VCaP (cell line): ENCODE results near the gene HMGN3.

Source experiments
- H3K27ac ChIP-seq: fragments of 450-650 bp; 2 replicates; pipeline ENCODE4 v1.5.1; 2017
- TF ChIP-seq, protein P1 (sequence below): fragments of 450-650 bp; conservative IDR thresholded peaks from 2 replicates; pipeline ENCODE4 v1.5.1; 2017; ENCODE audit warnings: mild to moderate bottlenecking, moderate library complexity

HMGN3 gene

DNA sequence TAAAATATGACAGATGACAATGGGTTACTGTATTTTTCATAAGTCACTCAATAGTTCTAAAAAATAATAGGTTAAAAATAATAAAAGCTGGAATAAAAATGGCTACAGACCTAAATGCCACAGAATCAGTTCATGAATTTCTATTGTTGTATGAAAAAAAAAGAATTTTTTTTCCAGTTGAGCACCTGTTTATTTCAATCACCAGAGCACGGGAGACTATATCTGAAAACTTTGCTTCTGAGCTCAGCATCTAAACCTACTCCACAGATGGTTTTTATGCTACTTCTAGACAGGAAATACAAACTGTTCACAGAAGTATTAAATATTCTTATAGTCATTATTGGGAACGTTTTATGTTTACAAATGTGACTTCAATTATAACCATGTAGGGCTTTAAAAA, 50.4 kb downstream of the HMGN3 start:
- no peak overlapping the region for H3K27ac ChIP-seq
- TF ChIP-seq, protein P1, sequence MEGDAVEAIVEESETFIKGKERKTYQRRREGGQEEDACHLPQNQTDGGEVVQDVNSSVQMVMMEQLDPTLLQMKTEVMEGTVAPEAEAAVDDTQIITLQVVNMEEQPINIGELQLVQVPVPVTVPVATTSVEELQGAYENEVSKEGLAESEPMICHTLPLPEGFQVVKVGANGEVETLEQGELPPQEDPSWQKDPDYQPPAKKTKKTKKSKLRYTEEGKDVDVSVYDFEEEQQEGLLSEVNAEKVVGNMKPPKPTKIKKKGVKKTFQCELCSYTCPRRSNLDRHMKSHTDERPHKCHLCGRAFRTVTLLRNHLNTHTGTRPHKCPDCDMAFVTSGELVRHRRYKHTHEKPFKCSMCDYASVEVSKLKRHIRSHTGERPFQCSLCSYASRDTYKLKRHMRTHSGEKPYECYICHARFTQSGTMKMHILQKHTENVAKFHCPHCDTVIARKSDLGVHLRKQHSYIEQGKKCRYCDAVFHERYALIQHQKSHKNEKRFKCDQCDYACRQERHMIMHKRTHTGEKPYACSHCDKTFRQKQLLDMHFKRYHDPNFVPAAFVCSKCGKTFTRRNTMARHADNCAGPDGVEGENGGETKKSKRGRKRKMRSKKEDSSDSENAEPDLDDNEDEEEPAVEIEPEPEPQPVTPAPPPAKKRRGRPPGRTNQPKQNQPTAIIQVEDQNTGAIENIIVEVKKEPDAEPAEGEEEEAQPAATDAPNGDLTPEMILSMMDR, result no peak

DNA sequence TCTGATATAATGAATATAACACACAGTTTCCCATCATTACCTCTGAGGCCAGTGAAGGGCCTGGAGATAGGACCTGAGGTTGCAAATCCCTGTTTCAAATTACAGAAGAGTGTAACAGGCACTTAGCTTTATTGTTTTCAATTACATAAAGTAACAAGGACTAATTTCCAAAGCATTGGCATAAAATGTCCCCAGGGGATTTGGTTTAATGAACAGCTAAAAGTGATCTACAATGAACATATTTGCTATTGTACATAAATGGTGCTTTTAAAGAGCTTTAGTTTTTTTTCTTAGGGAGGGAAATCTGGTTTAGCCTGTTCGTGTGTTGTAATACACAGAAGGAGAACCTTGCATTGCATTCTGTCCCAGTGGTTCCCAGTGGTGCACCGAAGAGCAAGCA, 54.4 kb downstream of the HMGN3 start:
- TF ChIP-seq, protein P1, result no peak
- H3K27ac ChIP-seq, result no peak overlapping the region

DNA sequence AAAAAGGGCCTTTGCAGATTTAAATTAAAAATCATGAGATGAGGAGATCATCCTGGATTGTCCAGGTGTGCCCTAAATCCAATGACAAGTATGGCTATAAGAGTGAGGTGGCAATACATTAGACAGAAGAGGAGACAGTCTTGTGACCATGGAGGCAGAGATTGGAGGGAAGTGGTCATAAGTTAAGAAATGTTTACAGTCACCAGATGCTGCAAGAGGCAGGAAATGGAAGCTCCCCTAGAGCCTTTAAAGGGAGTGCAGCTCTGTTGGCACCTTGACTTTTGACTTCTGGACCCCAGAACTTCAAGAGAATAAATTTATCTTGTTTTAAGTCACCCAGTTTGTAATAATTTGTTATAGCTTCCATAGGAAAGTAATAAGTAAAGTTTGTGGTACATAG, 61.1 kb downstream of the HMGN3 start:
- TF ChIP-seq, protein P1, result no peak
- no peak overlapping the region for H3K27ac ChIP-seq

DNA sequence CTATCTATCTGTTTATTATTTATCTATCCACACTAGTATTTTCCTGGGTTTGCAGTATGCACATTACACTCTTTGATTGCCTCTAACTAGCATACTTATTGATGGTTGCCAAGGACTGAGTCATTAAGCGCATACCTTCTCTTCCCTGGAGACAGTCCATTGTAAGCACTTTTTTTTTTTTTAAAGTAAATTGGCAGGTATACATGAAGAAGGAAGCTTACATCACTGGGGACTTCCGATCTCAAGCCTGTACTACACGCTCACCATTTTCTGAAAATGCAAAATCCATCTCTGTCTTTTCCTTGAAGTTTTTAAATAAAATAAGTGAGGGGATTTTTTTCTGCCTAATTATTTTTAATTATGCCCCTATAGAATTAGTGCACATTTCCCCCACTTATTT, 63.5 kb downstream of the HMGN3 start:
- no peak overlapping the region for H3K27ac ChIP-seq
- TF ChIP-seq, protein P1, result no peak

DNA sequence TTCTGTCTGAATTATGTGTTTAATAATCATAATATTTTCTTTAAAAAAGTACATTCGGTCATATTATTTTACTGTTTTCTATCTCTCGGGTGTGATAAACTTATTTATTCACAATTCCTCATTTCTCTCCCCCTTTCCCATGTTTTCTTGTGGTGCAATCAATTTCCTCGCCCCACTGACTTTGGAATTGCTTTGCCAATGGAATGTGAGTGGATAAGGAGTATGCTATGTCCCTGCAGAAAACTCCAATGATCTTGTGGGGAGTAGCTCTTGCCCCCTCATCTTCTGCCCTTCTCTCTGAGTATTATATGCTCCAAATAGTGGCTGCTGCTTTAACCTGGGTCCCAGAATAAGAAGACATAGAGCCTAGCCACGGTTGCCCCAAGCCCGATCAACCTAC, 64.1 kb downstream of the HMGN3 start:
- TF ChIP-seq, protein P1, result no peak
- no peak overlapping the region for H3K27ac ChIP-seq

DNA sequence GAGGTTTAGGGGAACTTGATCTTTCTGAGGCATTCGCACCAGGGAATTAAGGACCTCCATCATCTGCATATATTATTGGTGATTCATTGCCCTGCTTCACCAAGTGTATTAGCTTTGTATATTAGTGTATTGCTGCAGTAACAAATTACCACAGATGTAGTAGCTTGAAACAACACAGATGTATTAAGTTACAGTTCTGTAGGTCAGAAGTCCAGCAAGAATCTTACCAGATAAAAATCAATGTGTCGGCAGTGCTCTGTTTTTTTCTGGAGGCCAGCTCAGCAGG, 65.8 kb downstream of the HMGN3 start:
- TF ChIP-seq, protein P1, result no peak
- H3K27ac ChIP-seq, result no peak overlapping the region

DNA sequence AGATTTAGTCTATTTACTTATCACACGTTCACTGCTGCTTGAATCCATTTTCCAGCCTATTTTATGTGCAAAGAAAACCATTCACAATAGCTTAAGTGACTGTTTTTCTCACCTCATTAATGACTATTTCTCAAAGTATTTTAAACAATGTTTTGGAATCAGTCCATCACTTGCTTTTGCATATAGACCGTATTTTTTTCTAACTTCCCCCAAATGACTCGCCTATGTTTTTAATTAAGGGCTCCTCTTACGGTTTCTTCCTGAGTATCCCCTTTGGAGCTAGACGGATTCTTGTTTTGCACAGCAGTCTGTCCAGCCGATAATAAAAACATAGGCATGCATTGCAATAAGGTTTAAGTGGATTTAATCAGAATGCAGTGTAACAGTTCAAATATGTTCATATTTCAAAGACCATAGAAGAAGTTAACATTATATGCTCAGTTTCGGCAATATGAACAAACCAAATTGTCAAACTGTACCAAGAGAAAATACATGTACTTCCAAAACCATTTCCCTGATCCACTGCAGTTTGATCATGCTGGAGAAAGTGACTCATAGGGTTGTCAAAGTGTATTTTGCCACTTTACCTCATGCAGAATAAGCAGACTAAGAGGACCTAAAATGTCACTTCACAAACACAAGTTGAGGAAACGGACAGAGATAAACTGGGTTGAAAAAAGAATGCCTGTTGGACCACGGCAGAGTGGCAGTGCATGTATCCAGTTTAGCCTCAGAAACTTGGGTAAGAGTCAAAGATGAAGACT, 66.4 kb downstream of the HMGN3 start:
- H3K27ac ChIP-seq, result no peak overlapping the region
- TF ChIP-seq, protein P1, result no peak
